ENCODE measurements around the gene KRTAP9-7.

The KRTAP9-7 gene

GRCh38 chr17:41271858-41272257 is 3.6 kb upstream of the KRTAP9-7 start:
- no peak for DNase-seq (ENCODE audit: low read depth)

GRCh38 chr17:41278176-41278955 is 2.9 kb downstream of the KRTAP9-7 start:
- no peak for DNase-seq (ENCODE audit: low read depth)

- no peak for DNase-seq (ENCODE audit: low read depth)
These were observed 8.5 kb downstream of the KRTAP9-7 start for GRCh38 chr17:41284043-41284442.

GRCh38 chr17:41284546-41284945 is 9.0 kb downstream of the KRTAP9-7 start:
- DNase-seq (ENCODE audit: low read depth) = no peak

GRCh38 chr17:41287050-41287449 is 11.6 kb downstream of the KRTAP9-7 start:
- no peak for DNase-seq (ENCODE audit: low read depth)

- DNase-seq (ENCODE audit: low read depth) = no peak
These were observed 18.5 kb downstream of the KRTAP9-7 start for GRCh38 chr17:41294016-41294415.

GRCh38 chr17:41296846-41297245 is 21.3 kb downstream of the KRTAP9-7 start:
- no peak for DNase-seq (ENCODE audit: low read depth)

- no peak for DNase-seq (ENCODE audit: low read depth)
These were observed 23.1 kb downstream of the KRTAP9-7 start for GRCh38 chr17:41298458-41299135.

GRCh38 chr17:41301204-41301790 is 25.8 kb downstream of the KRTAP9-7 start:
- DNase-seq (ENCODE audit: low read depth) = no peak

GRCh38 chr17:41301916-41302901 is 26.7 kb downstream of the KRTAP9-7 start, which contains the start of gene KRTAP29-1:
TSS of gene KRTAP29-1 (minus strand) at chr17:41302851. CDS start at chr17:41302851, 0 bp downstream.
- DNase-seq (ENCODE audit: low read depth) = no peak

GRCh38 chr17:41302981-41303380 is 27.5 kb downstream of the KRTAP9-7 start:
- no peak for DNase-seq (ENCODE audit: low read depth)

- DNase-seq (ENCODE audit: low read depth) = no peak
These were observed 28.6 kb downstream of the KRTAP9-7 start for GRCh38 chr17:41304091-41304490.

- no peak for DNase-seq (ENCODE audit: low read depth)
These were observed 32.1 kb downstream of the KRTAP9-7 start for GRCh38 chr17:41307647-41308046.

GRCh38 chr17:41308251-41308917 is 32.9 kb downstream of the KRTAP9-7 start:
- DNase-seq (ENCODE audit: low read depth) = peak; percentile 31

- DNase-seq (ENCODE audit: low read depth) = no peak
These were observed 33.4 kb downstream of the KRTAP9-7 start, which contains the start of gene KRTAP16-1 for GRCh38 chr17:41308918-41309359. TSS of gene KRTAP16-1 (minus strand) at chr17:41309309. CDS start at chr17:41309253, 56 bp downstream.

- no peak for DNase-seq (ENCODE audit: low read depth)
These were observed 35.6 kb downstream of the KRTAP9-7 start for GRCh38 chr17:41311111-41311510.

- no peak for DNase-seq (ENCODE audit: low read depth)
These were observed 39.8 kb downstream of the KRTAP9-7 start, which contains the start of gene KRTAP17-1 for GRCh38 chr17:41315204-41315794. TSS of gene KRTAP17-1 (minus strand) at chr17:41315710. CDS start at chr17:41315650, 60 bp downstream.

GRCh38 chr17:41315814-41316445 is 40.4 kb downstream of the KRTAP9-7 start:
- no peak for DNase-seq (ENCODE audit: low read depth)

- no peak for DNase-seq (ENCODE audit: low read depth)
These were observed 42.7 kb downstream of the KRTAP9-7 start for GRCh38 chr17:41318231-41318630.

All from activated T-cell treated with anti-CD3 and anti-CD28 coated beads for 24 hours (primary cell).